Eye (tissue), 1 donor: Measurements from ENCODE around the gene ATP10A.

Source experiments
- DNase-seq: peaks from one replicate; pipeline ENCODE4 v3.0.0-alpha.2; 2015

The ATP10A gene

GRCh38 chr15:25633862-25634261 lies 229.3 kb downstream of the ATP10A start:
- DNase-seq: no peak

GRCh38 chr15:25631971-25632370 lies 231.2 kb downstream of the ATP10A start:
- DNase-seq: no peak
